HCT116 (cell line): Measurements from ENCODE around the gene ERMAP. TPM values are rescaled to one million over a fixed set of nuclear protein-coding genes. Genes with fewer than 3 reads are reported as not detected.

Experiments used
- ATAC-seq: fragments of 200-7000 bp; cut with Tn5 transposase; 2 replicates; pipeline ENCODE4 v1.9.1; 2020; ENCODE audit warnings: mild to moderate bottlenecking, moderate library complexity
- BruUV-seq: library from RNA; stranded (reverse); fragments of 400-500 nt; replicated peaks from 2 replicates; lab custom pipeline; 2021; lab: Mats Ljungman, UMichigan
- CTCF ChIA-PET: fragments of 300-600 bp; sonication (Branson Sonifier 250); formaldehyde crosslinking; loops from one replicate; lab custom pipeline; 2021; ENCODE audit warnings: antibody characterized with exemption; lab: Charles Lee
- POLR2A ChIA-PET: fragments of 300-600, 350-600 bp; sonication (Branson Sonifier 250); formaldehyde crosslinking; loops from one replicate; lab custom pipeline; 2021; ENCODE audit warnings: antibody characterized with exemption; lab: Charles Lee
- RAD21 ChIA-PET, 2 experiments: fragments of 300-600 bp; sonication (Branson Sonifier 250); formaldehyde crosslinking; loops; one replicate each; lab custom pipeline; 2023; ENCODE audit warnings: low total read pairs in 2 of 2; ENCODE audit not compliant: uncharacterized antibody in 2 of 2, unreplicated experiment in 2 of 2, low non-redundant PET in 1 of 2; lab: Charles Lee
- DNase-seq: peaks from one replicate; pipeline ENCODE4 v3.0.0-alpha.2; 2010; ENCODE audit warnings: low read depth, low spot score
- H2AFZ ChIP-seq: fragments of 200-600 bp; shearing (Covaris generic), sonication (generic); 2 replicates; pipeline ENCODE4 v1.6.1; 2017; ENCODE audit warnings: low read depth, mixed run types, mixed read lengths, antibody characterized with exemption, low read length; ENCODE audit not compliant: poor library complexity, severe bottlenecking
- H3K27ac ChIP-seq: 2 replicates; pipeline ENCODE4 v1.5.1; 2012; ENCODE audit warnings: low read depth, low read length
- H3K27me3 ChIP-seq: fragments of 200-600 bp; sonication (generic); 2 replicates; pipeline ENCODE4 v1.6.1; 2016; ENCODE audit warnings: mixed run types, low read length, mixed read lengths; ENCODE audit not compliant: insufficient read depth
- H3K36me3 ChIP-seq, 2 experiments: fragments of 200-500 bp in 1 of 2; fragments of 200-600 bp in 1 of 2; sonication (Bioruptor generic) in 1 of 2; sonication (generic) in 1 of 2; 2 replicates each; pipeline versions ENCODE4 v1.5.1 to v1.6.1; 2014 to 2016; ENCODE audit warnings: low read length in 2 of 2, inconsistent platforms in 1 of 2, mixed read lengths in 1 of 2, mixed run types in 1 of 2; ENCODE audit not compliant: insufficient read depth in 2 of 2, control insufficient read depth in 1 of 2
- H3K4me1 ChIP-seq, 2 experiments: fragments of 200-600 bp in 1 of 2; sonication (generic) in 1 of 2; 2 replicates each; pipeline versions ENCODE4 v1.5.1 to v1.6.1; 2012 to 2017; ENCODE audit warnings: low read length in 2 of 2, inconsistent platforms in 1 of 2, mild to moderate bottlenecking in 1 of 2, mixed read lengths in 1 of 2, mixed run types in 1 of 2, moderate library complexity in 1 of 2; ENCODE audit not compliant: insufficient read depth in 2 of 2, control insufficient read depth in 1 of 2
- H3K4me2 ChIP-seq: fragments of 200-600 bp; sonication (generic); 2 replicates; pipeline ENCODE4 v1.6.1; 2017; ENCODE audit warnings: mixed run types, low read length, mixed read lengths
- H3K4me3 ChIP-seq, 2 experiments: fragments of 200-600 bp in 1 of 2; sonication (generic) in 1 of 2; replicated peaks in 1 of 2; 2 replicates each; pipeline ENCODE4 v1.5.1; 2011 to 2016; ENCODE audit warnings: low read length in 2 of 2, control low read depth in 1 of 2, low read depth in 1 of 2, mild to moderate bottlenecking in 1 of 2, mixed read lengths in 1 of 2, mixed run types in 1 of 2
- H3K79me2 ChIP-seq: fragments of 200-600 bp; sonication (generic); 2 replicates; pipeline ENCODE4 v1.6.1; 2017; ENCODE audit warnings: mild to moderate bottlenecking, mixed run types, low read length, moderate library complexity, mixed read lengths; ENCODE audit not compliant: insufficient read depth
- H3K9ac ChIP-seq: fragments of 200-600 bp; sonication (generic); 2 replicates; pipeline ENCODE4 v1.6.1; 2016; ENCODE audit warnings: low read length, mixed read lengths
- H3K9me2 ChIP-seq: fragments of 200-600 bp; sonication (generic), shearing (Covaris generic); 2 replicates; pipeline ENCODE4 v1.6.1; 2017; ENCODE audit warnings: mixed run types, mild to moderate bottlenecking, moderate library complexity; ENCODE audit not compliant: insufficient read depth
- H3K9me3 ChIP-seq, 2 experiments: fragments of 200-500 bp in 1 of 2; fragments of 200-600 bp in 1 of 2; sonication (Bioruptor generic) in 1 of 2; sonication (generic) in 1 of 2; 2 replicates each; pipeline ENCODE4 v1.6.1; 2014 to 2017; ENCODE audit warnings: low read length in 2 of 2, mixed read lengths in 2 of 2, inconsistent platforms in 1 of 2, low read depth in 1 of 2, mild to moderate bottlenecking in 1 of 2, mixed run types in 1 of 2, moderate library complexity in 1 of 2; ENCODE audit not compliant: control insufficient read depth in 1 of 2, insufficient read depth in 1 of 2
- H4K20me1 ChIP-seq: fragments of 200-600 bp; sonication (generic), shearing (Covaris generic); 2 replicates; pipeline ENCODE4 v1.6.1; 2017; ENCODE audit warnings: mixed run types, mild to moderate bottlenecking, moderate library complexity; ENCODE audit not compliant: insufficient read depth
- CBX3 ChIP-seq: IDR thresholded peaks from 2 replicates; pipeline ENCODE4 v1.6.1; 2012; ENCODE audit warnings: low read depth
- CEBPB ChIP-seq: IDR thresholded peaks from 2 replicates; pipeline ENCODE4 v1.6.1; 2012; ENCODE audit warnings: low read depth
- CTCF ChIP-seq, 3 experiments: fragments of 200-600 bp in 1 of 3; sonication (generic) in 1 of 3; IDR thresholded peaks in 2 of 3; conservative IDR thresholded peaks in 1 of 3; 2 replicates each; pipeline ENCODE4 v1.5.1; 2012 to 2017; ENCODE audit warnings: low read depth in 2 of 3, low read length in 2 of 3, antibody characterized with exemption in 1 of 3, borderline replicate concordance in 1 of 3, control low read depth in 1 of 3, mild to moderate bottlenecking in 1 of 3, mixed read lengths in 1 of 3, mixed run types in 1 of 3, moderate library complexity in 1 of 3; ENCODE audit not compliant: insufficient read depth in 1 of 3
- EGR1 ChIP-seq: IDR thresholded peaks from 2 replicates; pipeline ENCODE4 v1.6.1; 2012; ENCODE audit warnings: low read depth
- ELF1 ChIP-seq: IDR thresholded peaks from 2 replicates; pipeline ENCODE4 v1.6.1; 2012; ENCODE audit warnings: low read depth, borderline replicate concordance
- EZH2phosphoT487 ChIP-seq: fragments of 200-600 bp; IDR thresholded peaks from 2 replicates; pipeline ENCODE4 v1.6.1; 2018; ENCODE audit warnings: antibody characterized with exemption, borderline replicate concordance
- FOSL1 ChIP-seq: IDR thresholded peaks from 2 replicates; pipeline ENCODE4 v1.6.1; 2012; ENCODE audit warnings: low read depth
- JUND ChIP-seq: IDR thresholded peaks from 2 replicates; pipeline ENCODE4 v1.6.1; 2012
- MAX ChIP-seq: IDR thresholded peaks from 2 replicates; pipeline ENCODE4 v1.6.1; 2012
- POLR2A ChIP-seq: IDR thresholded peaks from 2 replicates; pipeline ENCODE4 v1.7.0; 2011; ENCODE audit warnings: borderline replicate concordance; ENCODE audit not compliant: insufficient read depth, insufficient read length; ENCODE audit errors: extremely low read depth
- POLR2AphosphoS5 ChIP-seq: IDR thresholded peaks from 2 replicates; pipeline ENCODE4 v1.6.1; 2011; ENCODE audit warnings: mild to moderate bottlenecking, low read depth, low read length, moderate library complexity
- REST ChIP-seq: IDR thresholded peaks from 2 replicates; pipeline ENCODE4 v1.6.1; 2012; ENCODE audit warnings: low read depth
- SIN3A ChIP-seq: IDR thresholded peaks from 2 replicates; pipeline ENCODE4 v1.6.1; 2012; ENCODE audit warnings: low read depth
- SRF ChIP-seq: IDR thresholded peaks from 2 replicates; pipeline ENCODE4 v1.6.1; 2012; ENCODE audit warnings: low read depth
- TCF7L2 ChIP-seq: IDR thresholded peaks from 2 replicates; pipeline ENCODE4 v1.7.0; 2011; ENCODE audit warnings: borderline replicate concordance, inconsistent platforms; ENCODE audit not compliant: insufficient read depth, insufficient read length; ENCODE audit errors: extremely low read depth
- YY1 ChIP-seq: IDR thresholded peaks from 2 replicates; pipeline ENCODE4 v1.6.1; 2011; ENCODE audit warnings: low read length, low read depth, moderate library complexity, mild to moderate bottlenecking; ENCODE audit not compliant: insufficient replicate concordance; ENCODE audit errors: extremely low read depth
- ZBTB33 ChIP-seq: IDR thresholded peaks from 2 replicates; pipeline ENCODE4 v1.6.1; 2011; ENCODE audit warnings: mild to moderate bottlenecking, low read length, moderate library complexity; ENCODE audit not compliant: insufficient replicate concordance; ENCODE audit errors: extremely low read depth
- ZFX ChIP-seq: fragments of 450-650 bp; IDR thresholded peaks from 2 replicates; pipeline ENCODE4 v1.6.1; 2017
- intact Hi-C: fragments of 100-400 bp; cut with micrococcal nuclease; formaldehyde crosslinking; loops from 2 replicates; pipeline ENCODE4 v1.10.0; 2022
- total RNA-seq: library from RNA; stranded (reverse); gene quantifications from one replicate; pipeline ENCODE4 v1.2.1, GENCODE V29; 2021; ENCODE audit not compliant: unreplicated experiment

Gene ERMAP
- total RNA-seq, 1 experiment from 2014 or later: 5.4 TPM

- ChIA-PET CTCF (no interaction called here), POLR2A (no interaction called here), RAD21 (no interaction called here)
- Histone ChIP-seq H3K4me3 (no peak overlapping the region), H3K4me1 (no peaks in the 10 kb centered on the region), H3K4me2 (no peak overlapping the region), H3K36me3 (no peaks in the 10 kb centered on the region), H2AFZ (no peak overlapping the region), H3K79me2 (no peaks in the 10 kb centered on the region), H3K9ac (no peak overlapping the region), H3K27me3 (no peaks in the 10 kb centered on the region), H3K27ac (no peak overlapping the region), H4K20me1 (no peaks in the 10 kb centered on the region), H3K9me3 (no peaks in the 10 kb centered on the region), H3K9me2 (no peaks in the 10 kb centered on the region)
- ATAC-seq (no peak), DNase-seq (no peak)
- intact Hi-C loops: no loop called here
- BruUV-seq: no TSS peak
- no peak for TF ChIP-seq MAX
- TF ChIP-seq REST: no peak
- no peak for TF ChIP-seq FOSL1
- TF ChIP-seq EGR1: no peak
- no peak for TF ChIP-seq CTCF (IDR thresholded peaks at IDR 0.05 in 2 of 3, conservative IDR thresholded peaks at IDR 0.05 in 1 of 3; ENCODE audit: borderline replicate concordance in 1 of 3, insufficient read depth in 1 of 3, low read depth in 2 of 3, low read length in 2 of 3)
- TF ChIP-seq CEBPB: no peak
- no peak for TF ChIP-seq SIN3A
- TF ChIP-seq ZBTB33: no peak
- no peak for TF ChIP-seq POLR2AphosphoS5
- TF ChIP-seq TCF7L2: no peak
- TF ChIP-seq CBX3: no peak
- no peak for TF ChIP-seq SRF
- TF ChIP-seq ELF1: no peak
- no peak for TF ChIP-seq POLR2A
- TF ChIP-seq JUND: no peak
- no peak for TF ChIP-seq EZH2phosphoT487
- TF ChIP-seq YY1: no peak
- TF ChIP-seq ZFX: no peak
Measured at GRCh38 chr1:42886046-42886739, 69.3 kb downstream of the ERMAP start.
